HG03139 (cell line): ENCODE results near the gene ZCCHC7.
"Not testable (repeated sequence)": the region's sequence is repeated elsewhere in the genome, so short reads cannot be mapped to it uniquely, and the experiment has no call there.

Experiments
- ATAC-seq: cut with Tn5 transposase; IDR thresholded peaks from one replicate; pipeline ENCODE4 v1.9.1; 2021; ENCODE audit not compliant: unreplicated experiment

The ZCCHC7 gene

DNA sequence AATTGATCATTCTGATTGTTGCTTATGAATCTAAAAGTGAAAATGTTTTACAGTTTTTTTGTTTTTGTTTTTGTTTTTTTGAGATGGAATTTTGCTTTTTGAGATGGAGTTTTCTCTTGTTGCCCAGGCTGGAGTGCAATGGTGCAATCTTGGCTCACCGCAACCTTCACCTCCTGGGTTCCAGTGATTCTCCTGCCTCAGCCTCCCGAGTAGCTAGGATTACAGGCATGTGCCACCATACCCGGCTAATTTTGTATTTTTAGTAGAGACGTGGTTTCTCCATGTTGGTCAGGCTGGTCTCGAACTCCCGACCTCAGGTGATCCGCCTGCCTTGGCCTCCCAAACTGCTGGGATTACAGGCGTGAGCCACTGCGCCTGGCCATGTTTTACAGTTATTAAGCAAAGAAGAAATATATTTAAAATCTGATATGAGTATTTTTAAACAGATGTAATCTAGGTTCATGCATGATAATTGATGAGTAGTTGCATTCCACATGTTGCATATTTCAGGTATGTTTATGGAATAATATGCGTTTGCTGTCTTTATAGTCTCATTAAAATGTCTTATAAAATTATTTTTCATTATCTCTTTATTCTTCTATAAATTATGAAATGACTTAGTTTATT, 171.4 kb downstream of the ZCCHC7 start:
- not testable (repeated sequence) for ATAC-seq

GRCh38 chr9:37292896-37293295, 172.5 kb downstream of the ZCCHC7 start:
- no peak for ATAC-seq

- ATAC-seq = peak; percentile 51
Observed at GRCh38 chr9:37293664-37294524, 173.5 kb downstream of the ZCCHC7 start.

DNA sequence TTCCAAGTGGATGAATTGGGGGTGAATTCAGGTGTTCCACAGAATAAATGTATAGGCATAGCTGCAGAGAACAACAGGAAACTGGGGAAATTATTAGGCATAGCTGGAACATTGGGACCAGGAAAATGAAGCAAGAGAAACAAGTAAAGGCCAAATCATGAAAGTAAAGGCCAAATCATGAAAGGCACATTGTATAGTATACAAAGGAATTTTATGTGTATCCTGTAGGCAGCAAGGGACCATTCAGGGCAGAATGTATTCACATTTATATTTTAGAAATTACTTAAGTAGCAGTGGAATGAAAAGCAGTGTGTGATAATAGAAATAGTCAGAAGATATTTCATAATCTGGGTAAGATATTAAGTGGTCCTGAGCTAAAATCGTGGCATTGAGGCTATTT, 174.8 kb downstream of the ZCCHC7 start:
- no peak for ATAC-seq

- ATAC-seq = no peak
Observed at GRCh38 chr9:37295796-37296195, 175.4 kb downstream of the ZCCHC7 start.

DNA sequence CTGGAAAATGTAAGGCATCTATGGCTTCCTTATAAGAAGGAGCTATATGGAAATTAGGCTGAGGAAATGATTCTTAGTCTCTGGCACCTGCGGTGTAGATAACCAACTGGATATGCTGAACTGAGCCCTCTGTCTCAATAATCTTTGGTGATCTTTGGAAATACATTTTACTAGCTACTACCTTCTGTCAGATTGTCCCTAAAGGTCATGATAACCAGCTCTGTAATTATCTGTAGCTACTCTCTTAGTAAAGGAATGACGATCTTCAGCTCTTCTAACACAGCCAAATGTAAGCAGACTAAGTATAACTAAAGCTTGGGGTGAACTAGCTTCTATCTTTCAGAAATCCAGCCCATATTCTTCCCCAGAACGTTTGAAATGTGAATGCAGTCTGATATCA, 177.2 kb downstream of the ZCCHC7 start:
- ATAC-seq = no peak

DNA sequence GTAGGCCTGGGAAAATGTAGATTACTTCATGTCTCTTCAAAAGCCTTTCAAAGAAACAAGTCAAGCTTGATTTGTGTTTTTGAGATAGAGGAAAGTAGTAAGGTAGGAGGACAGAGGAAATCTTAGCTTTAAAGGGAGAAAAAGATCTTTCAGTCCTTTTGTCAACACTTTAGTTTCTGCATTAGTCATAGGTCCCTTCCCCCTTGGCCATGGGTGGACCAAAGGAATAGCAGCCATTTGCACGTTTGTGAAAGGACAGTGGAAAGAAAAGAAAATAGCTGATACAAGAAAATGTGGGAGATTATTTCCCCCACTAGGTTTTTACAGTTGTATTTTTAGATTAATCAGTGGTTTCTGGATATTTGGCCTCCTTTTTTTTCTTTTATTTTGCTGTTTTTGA, 180.2 kb downstream of the ZCCHC7 start:
- ATAC-seq = no peak

GRCh38 chr9:37301042-37301853, 180.9 kb downstream of the ZCCHC7 start:
- no peak for ATAC-seq

GRCh38 chr9:37301854-37302172, 181.4 kb downstream of the ZCCHC7 start:
- no peak for ATAC-seq

DNA sequence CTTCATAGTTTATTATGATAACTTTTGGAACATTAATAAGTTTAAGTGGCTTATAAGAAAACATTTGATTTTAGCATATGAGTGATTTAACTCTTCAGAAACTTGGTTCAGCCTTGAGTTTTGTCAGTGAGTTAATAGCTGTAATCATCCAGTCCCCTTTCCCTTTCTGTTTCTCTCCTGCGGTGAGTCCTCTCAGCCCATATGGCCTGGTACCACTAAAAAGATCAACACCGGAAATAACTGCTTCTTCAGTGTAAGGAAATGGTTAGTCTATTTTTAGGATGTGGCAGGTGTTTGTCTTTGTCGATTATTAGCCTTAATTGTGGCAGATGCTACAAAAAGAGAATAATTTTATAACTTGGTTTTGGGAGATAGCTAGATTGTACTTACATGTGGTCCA, 181.9 kb downstream of the ZCCHC7 start:
- peak; percentile 73 for ATAC-seq

DNA sequence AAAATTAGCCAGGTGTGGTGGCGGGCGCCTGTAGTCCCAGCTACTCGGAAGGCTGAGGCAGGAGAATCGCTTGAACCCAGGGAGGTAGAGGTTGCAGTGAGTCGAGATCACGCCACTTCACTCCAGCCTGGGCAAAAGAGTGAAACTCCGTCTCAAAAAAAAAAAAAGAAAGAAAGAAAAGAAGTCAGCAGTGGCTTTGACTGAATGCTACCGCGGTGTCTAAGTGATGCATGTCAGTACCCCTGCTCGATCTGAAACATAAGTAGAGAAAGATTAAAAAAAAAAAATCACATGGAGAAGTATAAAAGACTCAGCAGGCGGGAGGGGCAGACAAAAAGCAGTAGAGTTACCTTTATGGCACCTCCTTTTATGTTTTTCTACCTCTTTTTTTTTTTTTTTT, 182.9 kb downstream of the ZCCHC7 start:
- not testable (repeated sequence) for ATAC-seq

DNA sequence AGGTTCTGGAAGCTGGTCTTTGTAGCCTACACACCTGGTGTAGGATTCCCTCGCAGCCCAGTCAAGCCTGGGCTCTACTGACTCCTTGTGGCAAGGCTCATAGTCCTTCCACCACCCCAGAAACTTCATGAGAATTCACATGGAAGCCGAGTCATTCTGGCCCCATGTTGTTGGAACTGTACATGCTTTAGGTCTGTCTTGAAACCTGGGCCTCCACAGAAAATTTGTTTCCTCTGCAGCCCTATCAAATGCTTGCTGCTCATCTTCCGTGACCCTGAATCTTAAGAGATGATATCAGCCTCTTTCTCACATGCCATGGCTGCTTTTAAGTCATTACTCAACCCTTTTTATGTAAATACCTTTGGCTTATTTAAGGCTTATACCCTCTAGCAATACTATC, 188.8 kb downstream of the ZCCHC7 start:
- no peak for ATAC-seq

GRCh38 chr9:37311938-37312708, 191.7 kb downstream of the ZCCHC7 start:
- ATAC-seq = no peak

GRCh38 chr9:37324261-37324683, 203.9 kb downstream of the ZCCHC7 start:
- peak; percentile 52 for ATAC-seq

- ATAC-seq = peak; percentile 29
Observed at GRCh38 chr9:37324691-37325490, 204.5 kb downstream of the ZCCHC7 start.

- no peak for ATAC-seq
Observed at GRCh38 chr9:37325778-37326177, 205.4 kb downstream of the ZCCHC7 start.

DNA sequence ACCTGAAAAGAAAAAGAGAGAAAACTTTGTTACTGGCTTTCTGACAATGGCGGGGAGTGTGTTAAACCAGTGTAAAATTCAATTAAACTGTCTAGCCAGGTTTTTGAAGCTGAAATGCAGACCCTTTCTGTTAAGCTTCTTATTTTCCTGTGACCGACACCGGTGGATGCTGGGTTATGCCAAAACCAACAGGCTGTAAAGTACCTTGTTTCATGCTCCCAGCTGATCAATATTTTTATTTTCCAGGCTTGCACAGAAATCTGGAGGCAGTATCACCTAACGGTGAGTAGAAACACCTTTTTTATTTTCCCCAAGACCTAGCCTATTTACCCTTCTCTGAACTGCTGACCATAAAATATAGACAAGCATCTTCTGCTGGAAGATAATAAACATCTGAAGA, 207.2 kb downstream of the ZCCHC7 start:
- no peak for ATAC-seq

GRCh38 chr9:37328556-37329227, 208.3 kb downstream of the ZCCHC7 start:
- no peak for ATAC-seq

GRCh38 chr9:37329576-37329975, 209.2 kb downstream of the ZCCHC7 start:
- no peak for ATAC-seq

GRCh38 chr9:37331871-37332270, 211.5 kb downstream of the ZCCHC7 start:
- no peak for ATAC-seq
